ENCODE results near the gene HACD1.
"Not testable (repeated sequence)": the region's sequence is repeated elsewhere in the genome, so short reads cannot be mapped to it uniquely, and the experiment has no call there.

HACD1 gene

DNA sequence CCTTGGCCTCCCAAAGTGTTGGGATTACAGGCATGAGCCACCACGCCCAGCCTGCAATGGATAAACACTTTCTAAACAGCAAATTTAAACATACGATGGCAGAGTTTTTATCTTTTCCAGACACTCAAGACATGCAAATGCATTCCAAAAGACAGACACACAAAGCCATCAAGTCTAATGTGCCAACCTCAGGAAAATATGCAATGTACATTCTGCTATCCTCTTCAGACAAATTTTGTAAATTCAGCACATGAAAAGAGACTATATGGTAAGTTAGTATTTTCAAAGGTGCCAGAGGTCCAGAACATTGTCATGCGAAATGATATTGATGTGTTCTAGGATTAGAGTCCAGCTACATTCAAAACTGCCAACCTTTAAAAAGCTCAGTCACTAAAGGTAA lies 19.8 kb downstream of the HACD1 start:
- Histone ChIP-seq H3K27me3 (no peaks in the 10 kb centered on the region), H3K4me1 (no peaks in the 10 kb centered on the region), H3K4me3 (ENCODE audit: low read depth, low read length) (no peak overlapping the region), H3K36me3 (no peaks in the 10 kb centered on the region), H3K9me3 (no peaks in the 10 kb centered on the region)
- TF ChIP-seq, protein P1, sequence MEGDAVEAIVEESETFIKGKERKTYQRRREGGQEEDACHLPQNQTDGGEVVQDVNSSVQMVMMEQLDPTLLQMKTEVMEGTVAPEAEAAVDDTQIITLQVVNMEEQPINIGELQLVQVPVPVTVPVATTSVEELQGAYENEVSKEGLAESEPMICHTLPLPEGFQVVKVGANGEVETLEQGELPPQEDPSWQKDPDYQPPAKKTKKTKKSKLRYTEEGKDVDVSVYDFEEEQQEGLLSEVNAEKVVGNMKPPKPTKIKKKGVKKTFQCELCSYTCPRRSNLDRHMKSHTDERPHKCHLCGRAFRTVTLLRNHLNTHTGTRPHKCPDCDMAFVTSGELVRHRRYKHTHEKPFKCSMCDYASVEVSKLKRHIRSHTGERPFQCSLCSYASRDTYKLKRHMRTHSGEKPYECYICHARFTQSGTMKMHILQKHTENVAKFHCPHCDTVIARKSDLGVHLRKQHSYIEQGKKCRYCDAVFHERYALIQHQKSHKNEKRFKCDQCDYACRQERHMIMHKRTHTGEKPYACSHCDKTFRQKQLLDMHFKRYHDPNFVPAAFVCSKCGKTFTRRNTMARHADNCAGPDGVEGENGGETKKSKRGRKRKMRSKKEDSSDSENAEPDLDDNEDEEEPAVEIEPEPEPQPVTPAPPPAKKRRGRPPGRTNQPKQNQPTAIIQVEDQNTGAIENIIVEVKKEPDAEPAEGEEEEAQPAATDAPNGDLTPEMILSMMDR (IDR thresholded peaks at IDR 0.05; ENCODE audit: low read depth, low read length): no peak
- DNase-seq: no peak

DNA sequence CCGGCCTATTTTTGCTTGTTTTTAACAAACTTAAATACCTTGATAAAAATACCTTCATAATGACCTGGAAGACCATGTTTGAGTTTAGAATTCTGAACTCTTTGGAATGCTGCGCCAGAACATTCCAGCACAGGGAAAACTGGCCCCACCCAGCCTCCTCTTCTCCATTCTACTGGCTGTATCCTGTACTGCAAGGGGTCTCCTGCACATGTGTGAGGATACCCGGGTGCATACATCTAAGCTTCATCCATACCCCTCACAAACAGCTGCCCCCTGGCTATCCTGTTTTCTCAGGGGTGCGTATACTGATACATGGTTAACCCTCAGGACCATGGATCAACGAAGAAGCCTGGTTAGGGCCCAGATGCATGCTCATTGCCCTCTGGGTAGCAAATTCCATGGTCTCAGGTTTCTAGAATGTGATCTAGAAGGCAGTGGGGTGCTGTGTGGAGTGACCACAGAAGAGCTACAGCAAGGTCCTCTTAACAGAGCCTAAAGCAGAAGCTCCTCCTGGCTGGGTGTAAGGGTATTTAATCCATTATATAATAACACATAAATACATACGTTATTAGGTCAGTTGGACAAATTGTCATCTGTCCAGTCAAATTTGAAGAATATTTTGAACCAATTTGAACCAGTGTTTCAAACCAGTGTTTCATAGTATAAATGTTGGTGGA lies 26.1 kb downstream of the HACD1 start:
- Histone ChIP-seq H3K4me1 (no peaks in the 10 kb centered on the region), H3K4me3 (ENCODE audit: low read depth, low read length) (no peak overlapping the region), H3K27me3 (no peaks in the 10 kb centered on the region), H3K9me3 (no peaks in the 10 kb centered on the region), H3K36me3 (no peaks in the 10 kb centered on the region)
- no peak for DNase-seq
- TF ChIP-seq, protein P1 (IDR thresholded peaks at IDR 0.05; ENCODE audit: low read depth, low read length): no peak

DNA sequence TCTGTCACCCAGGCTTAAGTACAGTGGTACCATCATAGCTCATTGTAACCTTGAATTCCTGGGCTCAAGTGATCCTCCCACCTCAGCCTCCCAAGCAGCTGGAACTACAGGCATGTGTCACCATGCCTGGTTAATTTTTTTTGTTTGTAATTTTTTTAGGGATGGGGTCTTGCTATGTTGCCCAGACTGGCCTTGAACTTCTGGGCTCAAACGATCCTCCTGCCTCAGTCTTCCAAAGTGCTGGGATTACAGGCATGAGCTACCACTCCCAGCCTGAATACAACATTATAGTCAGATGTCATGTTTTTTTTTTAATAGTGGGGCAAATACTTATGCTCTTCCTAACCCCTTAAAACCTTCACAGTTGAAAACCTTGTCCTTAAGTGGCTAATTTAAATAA lies 27.9 kb downstream of the HACD1 start:
- not testable (repeated sequence) for H3K27me3 ChIP-seq; H3K9me3 ChIP-seq; DNase-seq; H3K36me3 ChIP-seq; H3K4me3 ChIP-seq (ENCODE audit: low read depth, low read length); H3K4me1 ChIP-seq

DNA sequence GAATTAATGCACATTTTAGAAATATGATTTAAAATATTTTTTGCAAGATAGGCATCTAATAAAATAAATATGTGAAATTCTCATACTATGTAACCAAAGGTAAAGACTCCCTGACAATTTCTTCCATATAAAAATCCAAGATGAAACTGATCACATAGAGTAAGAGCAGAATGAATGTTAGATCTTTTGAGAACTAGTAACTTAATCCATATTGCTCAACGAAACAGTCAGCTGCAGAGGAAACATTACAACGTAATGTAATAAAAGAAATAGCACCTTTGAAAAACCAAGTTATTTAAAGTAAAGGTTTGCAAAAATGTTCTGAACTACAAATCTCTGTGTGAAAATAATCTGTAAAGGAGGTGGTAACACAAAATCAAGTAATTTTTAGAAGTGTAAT lies 28.8 kb downstream of the HACD1 start:
- Histone ChIP-seq H3K9me3 (no peaks in the 10 kb centered on the region), H3K4me1 (no peaks in the 10 kb centered on the region), H3K27me3 (0 out of 2 replicates have a peak, but pooled peaks cover 5% of the 10 kb centered on the region), H3K36me3 (no peaks in the 10 kb centered on the region), H3K4me3 (ENCODE audit: low read depth, low read length) (no peak overlapping the region)
- no peak for DNase-seq
- TF ChIP-seq, protein P1 (IDR thresholded peaks at IDR 0.05; ENCODE audit: low read depth, low read length): no peak

DNA sequence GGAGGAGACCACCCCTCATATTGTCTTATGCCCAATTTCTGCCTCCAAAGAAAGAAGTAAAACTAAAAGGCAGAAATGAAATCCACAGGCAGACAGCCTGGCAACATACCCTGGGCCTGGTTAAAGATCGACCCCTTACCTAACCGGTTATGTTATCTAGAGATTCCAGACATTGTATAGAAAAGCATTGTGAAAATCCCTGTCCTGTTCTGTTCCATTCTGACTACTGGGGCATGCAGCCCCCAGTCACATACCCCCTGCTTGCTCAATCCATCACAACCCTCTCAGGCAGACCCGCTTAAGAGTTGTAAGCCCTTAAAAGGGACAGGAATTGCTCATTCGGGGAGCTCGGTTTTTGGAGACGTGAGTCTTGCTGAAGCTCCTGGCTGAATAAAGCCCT lies 29.9 kb downstream of the HACD1 start:
- DNase-seq; H3K4me3 ChIP-seq (ENCODE audit: low read depth, low read length); H3K4me1 ChIP-seq; H3K36me3 ChIP-seq; H3K27me3 ChIP-seq; H3K9me3 ChIP-seq: not testable (repeated sequence)

DNA sequence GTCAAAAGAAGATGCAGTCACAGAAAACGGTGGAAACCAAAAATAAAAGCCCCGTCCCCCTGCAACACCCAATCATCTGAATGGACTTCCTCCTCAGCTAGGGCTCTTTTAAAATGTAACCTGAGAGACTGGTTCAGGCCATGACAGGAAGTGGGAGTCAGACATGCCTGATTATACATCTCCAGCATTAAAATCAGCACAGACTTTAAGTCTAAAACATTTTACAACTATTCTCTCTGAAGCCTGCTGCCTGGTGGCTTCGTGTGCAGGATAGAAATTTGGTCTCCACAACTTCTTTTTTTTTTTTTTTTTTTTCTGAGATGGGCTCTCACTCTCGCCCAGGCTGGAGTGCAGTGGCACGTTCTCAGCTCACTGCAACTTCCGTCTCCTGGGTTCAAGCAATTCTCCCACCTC lies 30.3 kb downstream of the HACD1 start:
- no peak overlapping the region for H3K4me3 ChIP-seq (ENCODE audit: low read depth, low read length)
- no peak for DNase-seq
- H3K4me1 ChIP-seq: no peaks in the 10 kb centered on the region
- H3K27me3 ChIP-seq: 0 out of 2 replicates have a peak, but pooled peaks cover 5% of the 10 kb centered on the region
- H3K36me3 ChIP-seq: no peaks in the 10 kb centered on the region
- TF ChIP-seq, protein P1 (IDR thresholded peaks at IDR 0.05; ENCODE audit: low read depth, low read length): no peak
- H3K9me3 ChIP-seq: no peaks in the 10 kb centered on the region

DNA sequence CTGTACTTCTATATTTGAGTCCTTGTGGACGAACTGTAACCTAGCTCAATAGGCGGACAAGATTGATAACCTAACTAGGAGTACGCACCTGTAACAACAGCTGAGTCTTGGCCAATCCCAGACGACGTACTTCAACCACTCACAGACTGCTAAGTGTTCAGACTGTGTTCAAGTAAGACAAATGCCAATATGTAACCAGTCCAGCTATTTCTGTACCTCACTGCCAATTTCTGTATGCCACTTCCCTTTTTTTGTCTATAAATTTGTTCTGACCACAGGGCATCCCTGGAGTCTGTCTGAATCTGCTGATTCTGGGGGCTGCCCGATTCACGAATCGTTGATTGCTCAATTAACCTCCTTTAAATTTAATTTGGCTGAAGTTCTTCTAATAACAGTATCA lies 32.2 kb downstream of the HACD1 start:
- no peaks in the 10 kb centered on the region for H3K36me3 ChIP-seq
- no peaks in the 10 kb centered on the region for H3K9me3 ChIP-seq
- no peak for DNase-seq
- H3K27me3 ChIP-seq: 0 out of 2 replicates have a peak, but pooled peaks cover 5% of the 10 kb centered on the region
- H3K4me1 ChIP-seq: no peaks in the 10 kb centered on the region
- no peak overlapping the region for H3K4me3 ChIP-seq (ENCODE audit: low read depth, low read length)
- TF ChIP-seq, protein P1 (IDR thresholded peaks at IDR 0.05; ENCODE audit: low read depth, low read length): no peak

Measured in BE2C (cell line).